Endothelial cell of umbilical vein (primary cell): Measurements from ENCODE around the gene SCGB3A1. TPM values are rescaled to one million over a fixed set of nuclear protein-coding genes. Genes with fewer than 3 reads are reported as not detected.

Experiments
- BruUV-seq: library from RNA; stranded (reverse); fragments of 400-500 nt; replicated peaks from 2 replicates; lab custom pipeline; 2021; lab: Mats Ljungman, UMichigan
- CTCF ChIA-PET: fragments of 300-600, 350-600 bp; sonication (Branson Sonifier 250); formaldehyde crosslinking; loops from one replicate; lab custom pipeline; 2021; ENCODE audit warnings: antibody characterized with exemption, inconsistent platforms; lab: Charles Lee
- POLR2A ChIA-PET: fragments of 300-600, 350-600 bp; sonication (Branson Sonifier 250); formaldehyde crosslinking; loops from one replicate; lab custom pipeline; 2021; ENCODE audit warnings: antibody characterized with exemption, inconsistent platforms; lab: Charles Lee
- DNase-seq: peaks from one replicate; pipeline ENCODE4 v3.0.0-alpha.2; 2011; ENCODE audit warnings: low read depth, low spot score
- FAIRE-seq: peaks from 2 replicates; lab custom pipeline; 2011; peaks lifted over from hg19 to GRCh38; lab: Jason Lieb, UNC
- H2AFZ ChIP-seq: 2 replicates; pipeline ENCODE4 v1.6.0; 2012; ENCODE audit warnings: low read depth, low read length, control low read depth, inconsistent platforms
- H3K27ac ChIP-seq: 2 replicates; pipeline ENCODE4 v1.5.1; 2011; ENCODE audit warnings: low read depth, mild to moderate bottlenecking, control low read depth, low read length, moderate library complexity; ENCODE audit not compliant: insufficient read depth
- H3K27me3 ChIP-seq, 2 experiments: 2 replicates each; pipeline versions ENCODE4 v1.6.0 to v1.6.1; 2011; ENCODE audit warnings: low read length in 2 of 2, mixed read lengths in 1 of 2; ENCODE audit not compliant: control insufficient read depth in 2 of 2, insufficient read depth in 2 of 2
- H3K36me3 ChIP-seq, 2 experiments: 2 replicates in 1 of 2; 3 replicates in 1 of 2; pipeline ENCODE4 v1.5.1; 2011; ENCODE audit warnings: low read length in 2 of 2, mild to moderate bottlenecking in 1 of 2, moderate library complexity in 1 of 2; ENCODE audit not compliant: control insufficient read depth in 2 of 2, insufficient read depth in 2 of 2; ENCODE audit errors: extremely low read depth in 1 of 2
- H3K4me1 ChIP-seq: 3 replicates; pipeline ENCODE4 v1.5.1; 2011; ENCODE audit warnings: mild to moderate bottlenecking, low read length; ENCODE audit not compliant: control insufficient read depth, insufficient read depth; ENCODE audit errors: extremely low read depth
- H3K4me2 ChIP-seq: 2 replicates; pipeline ENCODE4 v1.6.1; 2011; ENCODE audit warnings: low read length, control low read depth, mixed read lengths; ENCODE audit not compliant: insufficient read depth
- H3K4me3 ChIP-seq, 3 experiments: fragments of 200-600 bp in 1 of 3; sonication (generic), shearing (Covaris generic) in 1 of 3; replicated peaks in 1 of 3; 2 replicates each; pipeline ENCODE4 v1.5.1; 2011 to 2016; ENCODE audit warnings: control low read depth in 3 of 3, low read length in 3 of 3, mild to moderate bottlenecking in 2 of 3, inconsistent platforms in 1 of 3, low read depth in 1 of 3, moderate library complexity in 1 of 3; ENCODE audit not compliant: insufficient read depth in 1 of 3
- H3K79me2 ChIP-seq: 2 replicates; pipeline ENCODE4 v1.6.0; 2012; ENCODE audit warnings: low read length, inconsistent platforms; ENCODE audit not compliant: control insufficient read depth, insufficient read depth
- H3K9ac ChIP-seq: replicated peaks from 2 replicates; pipeline ENCODE3; 2011; ENCODE audit warnings: low read length, control low read depth; ENCODE audit not compliant: insufficient read depth; ENCODE audit errors: extremely low read depth
- H3K9me1 ChIP-seq: replicated peaks from 3 replicates; pipeline ENCODE4 v1.6.0; 2011; ENCODE audit warnings: mild to moderate bottlenecking, low read length; ENCODE audit not compliant: control insufficient read depth, insufficient read depth; ENCODE audit errors: extremely low read depth
- H3K9me3 ChIP-seq: replicated peaks from 2 replicates; pipeline ENCODE4 v1.5.1; 2012; ENCODE audit warnings: low read length, inconsistent platforms; ENCODE audit not compliant: control insufficient read depth, insufficient read depth
- H4K20me1 ChIP-seq: replicated peaks from 2 replicates; pipeline ENCODE3; 2011; ENCODE audit warnings: mild to moderate bottlenecking, low read length; ENCODE audit not compliant: control insufficient read depth, insufficient read depth; ENCODE audit errors: extremely low read depth
- EZH2 ChIP-seq: IDR thresholded peaks from 2 replicates; pipeline ENCODE4 v1.6.1; 2012; ENCODE audit warnings: borderline replicate concordance, low read depth, mild to moderate bottlenecking, moderate library complexity, low read length, inconsistent platforms; ENCODE audit not compliant: severe bottlenecking
- GATA2 ChIP-seq: IDR thresholded peaks from 2 replicates; pipeline ENCODE4 v1.7.0; 2011; ENCODE audit warnings: low read depth, mild to moderate bottlenecking, moderate library complexity, mixed read lengths, low read length; ENCODE audit not compliant: insufficient read length, insufficient read depth
- JUN ChIP-seq: IDR thresholded peaks from 2 replicates; pipeline ENCODE4 v1.6.1; 2011; ENCODE audit warnings: borderline replicate concordance, low read depth; ENCODE audit not compliant: insufficient read length, insufficient read depth
- MYC ChIP-seq: IDR thresholded peaks from one replicate; pipeline ENCODE4 v1.6.1; 2011; ENCODE audit warnings: mild to moderate bottlenecking, low read depth, low read length
- POLR2A ChIP-seq: IDR thresholded peaks from 2 replicates; pipeline ENCODE4 v1.6.1; 2012; ENCODE audit warnings: low read depth, mild to moderate bottlenecking, control low read depth, low read length
- dilution Hi-C: fragments of 300-500 bp; cut with MboI; formaldehyde crosslinking; loops from one replicate; pipeline ENCODE4 v1.15.0; 2019; ENCODE audit warnings: low sequenced_read_pairs; ENCODE audit not compliant: extremely low pct_ligation_motif_present
- intact Hi-C: fragments of 100-400 bp; cut with micrococcal nuclease; formaldehyde crosslinking; loops from one replicate; pipeline ENCODE4 v1.10.0; 2022
- polyA plus RNA-seq, 4 experiments: library from polyadenylated mRNA; depleted of rRNA in 3 of 4; stranded (reverse) in 3 of 4; unstranded in 1 of 4; fragments of >200 nt; gene quantifications; 2 replicates each; pipeline versions ENCODE4 v1.2.1 to v1.2.3, GENCODE V29; 2011 to 2012; ENCODE audit warnings: missing spikeins in 1 of 4
- total RNA-seq: library from RNA; stranded (reverse); gene quantifications from 2 replicates; pipeline ENCODE4 v1.2.3, GENCODE V29; 2021
- TF ChIP-seq, protein P1 (sequence below), 2 donors: IDR thresholded peaks; 1 replicate in 1 of 2; 2 replicates in 1 of 2; pipeline ENCODE4 v1.5.1; 2011; ENCODE audit warnings: low read length in 2 of 2, mild to moderate bottlenecking in 2 of 2, moderate library complexity in 2 of 2, control low read depth in 1 of 2, inconsistent platforms in 1 of 2, low read depth in 1 of 2; ENCODE audit not compliant: insufficient read depth in 1 of 2; ENCODE audit errors: extremely low read depth in 1 of 2

SCGB3A1 gene
- total and polyA plus RNA-seq, 2 donors (not counting 3 experiments of a cell fraction or from before 2014, with no cell fraction given), result 0.73 TPM; not detected in 1

DNA sequence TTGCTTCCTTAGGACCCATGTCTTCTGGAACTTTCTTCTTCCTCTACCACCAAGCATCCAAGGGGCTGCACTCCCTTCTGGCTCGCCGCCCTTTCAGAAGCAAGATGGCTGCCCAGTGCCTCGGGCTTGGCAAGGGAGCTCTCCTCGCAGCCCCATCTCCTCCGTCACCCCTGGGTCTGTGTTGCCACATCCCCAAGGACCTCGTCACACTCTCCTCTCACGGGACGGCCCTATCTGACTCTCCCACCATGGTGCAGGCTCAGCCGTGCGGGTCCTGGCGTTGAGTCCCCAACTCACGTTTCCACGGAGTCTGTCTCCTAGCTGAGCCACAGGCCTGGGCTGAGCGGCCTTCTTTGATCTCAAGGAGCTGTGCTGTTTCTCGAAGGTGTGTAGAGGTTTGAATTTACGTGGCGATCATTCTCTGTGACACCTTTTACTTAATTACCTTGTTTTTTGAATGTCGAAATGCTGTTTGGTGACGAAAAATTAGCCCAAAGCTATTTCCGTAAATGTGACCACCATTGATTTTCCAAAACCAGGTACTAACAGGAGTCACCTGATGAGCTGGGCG, 15.0 kb upstream of the SCGB3A1 start:
- Histone ChIP-seq H3K79me2 (no peaks in the 10 kb centered on the region), H2AFZ (no peak overlapping the region), H3K4me2 (no peak overlapping the region), H3K9ac (no peak overlapping the region), H3K4me3 (no peak overlapping the region), H4K20me1 (no peaks in the 10 kb centered on the region), H3K9me1 (no peaks in the 10 kb centered on the region), H3K27me3 (no peaks in the 10 kb centered on the region), H3K36me3 (peaks cover 0 to 2% of the 10 kb centered on the region in 2 experiments), H3K27ac (no peak overlapping the region), H3K4me1 (peaks cover 3% of the 10 kb centered on the region), H3K9me3 (no peaks in the 10 kb centered on the region)
- dilution Hi-C loops, result no loop called here
- no TSS peak for BruUV-seq
- FAIRE-seq (no peak), DNase-seq (no peak)
- TF ChIP-seq, protein P1, sequence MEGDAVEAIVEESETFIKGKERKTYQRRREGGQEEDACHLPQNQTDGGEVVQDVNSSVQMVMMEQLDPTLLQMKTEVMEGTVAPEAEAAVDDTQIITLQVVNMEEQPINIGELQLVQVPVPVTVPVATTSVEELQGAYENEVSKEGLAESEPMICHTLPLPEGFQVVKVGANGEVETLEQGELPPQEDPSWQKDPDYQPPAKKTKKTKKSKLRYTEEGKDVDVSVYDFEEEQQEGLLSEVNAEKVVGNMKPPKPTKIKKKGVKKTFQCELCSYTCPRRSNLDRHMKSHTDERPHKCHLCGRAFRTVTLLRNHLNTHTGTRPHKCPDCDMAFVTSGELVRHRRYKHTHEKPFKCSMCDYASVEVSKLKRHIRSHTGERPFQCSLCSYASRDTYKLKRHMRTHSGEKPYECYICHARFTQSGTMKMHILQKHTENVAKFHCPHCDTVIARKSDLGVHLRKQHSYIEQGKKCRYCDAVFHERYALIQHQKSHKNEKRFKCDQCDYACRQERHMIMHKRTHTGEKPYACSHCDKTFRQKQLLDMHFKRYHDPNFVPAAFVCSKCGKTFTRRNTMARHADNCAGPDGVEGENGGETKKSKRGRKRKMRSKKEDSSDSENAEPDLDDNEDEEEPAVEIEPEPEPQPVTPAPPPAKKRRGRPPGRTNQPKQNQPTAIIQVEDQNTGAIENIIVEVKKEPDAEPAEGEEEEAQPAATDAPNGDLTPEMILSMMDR (IDR thresholded peaks at IDR 0.05; ENCODE audit: extremely low read depth in 1 of 2, insufficient read depth in 1 of 2, low read depth in 1 of 2, low read length in 2 of 2), result no peak
- TF ChIP-seq MYC, result no peak
- no peak for TF ChIP-seq JUN
- no peak for TF ChIP-seq GATA2
- no peak for TF ChIP-seq POLR2A
- no peak for TF ChIP-seq EZH2
- intact Hi-C loops, result loop anchor here (1.0 to 2.0 kb wide), 3 partner anchors 64 to 313 kb away; partner anchors contain the start of genes CNOT6 and MAPK9
- ChIA-PET POLR2A (interaction anchor here (0.6 kb wide), 1 partner anchor 517 kb away, joined by 3 read pairs; no protein-coding TSS in a partner anchor), CTCF (interaction anchor here (0.7 to 2.1 kb wide), 32 partner anchors 8 to 481 kb away, joined by 3 to 10 read pairs (median 3); partner anchors contain the start of genes CNOT6, FLT4, MAPK9 and RASGEF1C)
